BE2C (cell line): ENCODE data around the gene PAPPA.

Experiments
- DNase-seq: peaks from one replicate; pipeline ENCODE4 v3.0.0-alpha.2; 2020
- H3K27me3 ChIP-seq: fragments of 250-450 bp; sonication (Bioruptor Pico); 2 replicates; pipeline ENCODE4 v1.5.1; 2020; ENCODE audit warnings: mild to moderate bottlenecking
- H3K36me3 ChIP-seq: fragments of 250-450 bp; sonication (Bioruptor Pico); 2 replicates; pipeline ENCODE4 v1.5.1; 2020; ENCODE audit warnings: mild to moderate bottlenecking
- H3K4me1 ChIP-seq: fragments of 250-450 bp; sonication (Bioruptor Pico); 2 replicates; pipeline ENCODE4 v1.5.1; 2020
- H3K4me3 ChIP-seq: 2 replicates; pipeline ENCODE4 v1.5.1; 2011; ENCODE audit warnings: low read depth, low read length
- H3K9me3 ChIP-seq: fragments of 250-450 bp; sonication (Bioruptor Pico); 2 replicates; pipeline ENCODE4 v1.5.1; 2020
- TF ChIP-seq, protein P1 (sequence below): IDR thresholded peaks from 2 replicates; pipeline ENCODE4 v1.5.1; 2012; ENCODE audit warnings: mild to moderate bottlenecking, low read depth, low read length

Gene PAPPA

DNA sequence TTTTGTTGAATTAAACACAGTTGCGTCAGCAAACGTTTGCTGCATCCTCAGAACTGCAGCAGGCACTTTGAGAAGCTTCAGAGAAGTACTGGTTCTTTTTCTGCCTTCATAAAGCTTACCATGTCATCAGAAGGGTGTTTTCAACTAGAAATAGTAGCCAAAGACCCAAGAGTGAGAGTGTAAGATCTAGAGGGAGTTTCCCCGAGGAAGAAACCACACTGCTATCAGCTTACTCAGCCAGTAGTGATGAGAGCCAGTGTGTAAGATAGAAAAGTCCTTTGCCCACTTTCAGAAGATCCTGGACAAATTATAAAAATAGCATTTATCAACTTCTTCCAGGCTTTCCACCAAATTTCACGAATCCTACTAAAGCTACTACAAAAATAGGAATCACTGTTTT is 154.5 kb downstream of the PAPPA start:
- H3K4me3 ChIP-seq = no peak overlapping the region
- no peaks in the 10 kb centered on the region for H3K4me1 ChIP-seq
- H3K27me3 ChIP-seq = no peaks in the 10 kb centered on the region
- H3K9me3 ChIP-seq = no peaks in the 10 kb centered on the region
- TF ChIP-seq, protein P1, sequence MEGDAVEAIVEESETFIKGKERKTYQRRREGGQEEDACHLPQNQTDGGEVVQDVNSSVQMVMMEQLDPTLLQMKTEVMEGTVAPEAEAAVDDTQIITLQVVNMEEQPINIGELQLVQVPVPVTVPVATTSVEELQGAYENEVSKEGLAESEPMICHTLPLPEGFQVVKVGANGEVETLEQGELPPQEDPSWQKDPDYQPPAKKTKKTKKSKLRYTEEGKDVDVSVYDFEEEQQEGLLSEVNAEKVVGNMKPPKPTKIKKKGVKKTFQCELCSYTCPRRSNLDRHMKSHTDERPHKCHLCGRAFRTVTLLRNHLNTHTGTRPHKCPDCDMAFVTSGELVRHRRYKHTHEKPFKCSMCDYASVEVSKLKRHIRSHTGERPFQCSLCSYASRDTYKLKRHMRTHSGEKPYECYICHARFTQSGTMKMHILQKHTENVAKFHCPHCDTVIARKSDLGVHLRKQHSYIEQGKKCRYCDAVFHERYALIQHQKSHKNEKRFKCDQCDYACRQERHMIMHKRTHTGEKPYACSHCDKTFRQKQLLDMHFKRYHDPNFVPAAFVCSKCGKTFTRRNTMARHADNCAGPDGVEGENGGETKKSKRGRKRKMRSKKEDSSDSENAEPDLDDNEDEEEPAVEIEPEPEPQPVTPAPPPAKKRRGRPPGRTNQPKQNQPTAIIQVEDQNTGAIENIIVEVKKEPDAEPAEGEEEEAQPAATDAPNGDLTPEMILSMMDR = no peak
- DNase-seq = no peak
- H3K36me3 ChIP-seq = no peaks in the 10 kb centered on the region

GRCh38 chr9:116309900-116310611 is 156.5 kb downstream of the PAPPA start:
- DNase-seq = no peak
- H3K27me3 ChIP-seq = no peaks in the 10 kb centered on the region
- H3K4me1 ChIP-seq = no peaks in the 10 kb centered on the region
- no peaks in the 10 kb centered on the region for H3K9me3 ChIP-seq
- no peak overlapping the region for H3K4me3 ChIP-seq
- TF ChIP-seq, protein P1 = no peak
- H3K36me3 ChIP-seq = no peaks in the 10 kb centered on the region

GRCh38 chr9:116312221-116312620 is 158.6 kb downstream of the PAPPA start:
- H3K4me3 ChIP-seq = no peak overlapping the region
- DNase-seq = no peak
- TF ChIP-seq, protein P1 = no peak
- no peaks in the 10 kb centered on the region for H3K4me1 ChIP-seq
- no peaks in the 10 kb centered on the region for H3K27me3 ChIP-seq
- H3K9me3 ChIP-seq = no peaks in the 10 kb centered on the region
- no peaks in the 10 kb centered on the region for H3K36me3 ChIP-seq

GRCh38 chr9:116313638-116314037 is 160.0 kb downstream of the PAPPA start:
- no peak overlapping the region for H3K4me3 ChIP-seq

DNA sequence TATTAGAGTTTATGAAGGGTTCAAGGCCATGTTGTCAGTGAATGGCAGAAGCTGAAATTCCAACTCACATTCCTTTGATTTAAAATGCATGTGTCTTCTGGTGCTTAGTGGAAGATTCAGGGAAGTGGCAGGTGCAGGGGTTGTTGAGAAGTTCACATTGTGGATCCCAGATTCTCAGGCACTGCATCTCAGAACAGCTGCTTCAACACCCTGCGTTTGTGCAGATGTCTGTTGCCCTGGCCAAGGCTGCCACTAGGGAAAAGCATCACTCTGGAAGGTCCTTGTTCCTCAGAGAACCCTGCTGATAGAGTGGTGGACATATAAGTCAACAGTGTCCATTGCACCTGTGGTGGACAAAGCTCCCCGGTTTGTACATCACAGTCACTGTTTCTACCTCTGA is 162.7 kb downstream of the PAPPA start:
- no peaks in the 10 kb centered on the region for H3K36me3 ChIP-seq
- no peaks in the 10 kb centered on the region for H3K9me3 ChIP-seq
- H3K4me3 ChIP-seq = no peak overlapping the region
- TF ChIP-seq, protein P1 = no peak
- no peaks in the 10 kb centered on the region for H3K27me3 ChIP-seq
- no peaks in the 10 kb centered on the region for H3K4me1 ChIP-seq
- DNase-seq = no peak

More at GRCh38 chr9:116313638-116314037, 160.0 kb downstream of the PAPPA start:
- TF ChIP-seq, protein P1 = no peak
- no peaks in the 10 kb centered on the region for H3K27me3 ChIP-seq
- H3K9me3 ChIP-seq = no peaks in the 10 kb centered on the region
- no peaks in the 10 kb centered on the region for H3K36me3 ChIP-seq
- no peak for DNase-seq
- no peaks in the 10 kb centered on the region for H3K4me1 ChIP-seq

DNA sequence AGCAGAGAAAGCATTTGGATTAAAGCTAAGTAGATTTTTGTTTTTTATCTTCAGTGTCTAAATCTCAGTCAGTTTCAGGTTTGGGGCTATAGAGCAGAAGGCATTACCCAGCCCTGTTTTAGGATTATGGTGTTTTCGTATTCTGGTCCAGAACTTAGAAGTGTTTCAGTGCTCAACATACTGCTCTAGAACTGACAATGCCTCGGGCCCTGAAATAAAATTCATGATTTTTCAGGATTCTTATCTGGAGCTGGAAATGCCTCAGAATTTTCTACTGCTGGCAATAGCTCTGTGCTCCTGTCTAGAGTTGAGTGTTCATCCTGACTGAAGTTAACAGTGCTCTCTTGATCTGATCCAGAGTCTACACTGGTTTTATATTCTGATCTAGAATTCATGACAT is 163.9 kb downstream of the PAPPA start:
- Histone ChIP-seq H3K4me3 (no peak overlapping the region), H3K4me1 (no peaks in the 10 kb centered on the region), H3K36me3 (no peaks in the 10 kb centered on the region), H3K27me3 (no peaks in the 10 kb centered on the region), H3K9me3 (no peaks in the 10 kb centered on the region)
- DNase-seq = no peak
- TF ChIP-seq, protein P1 = no peak
